Activated T-helper 17 cell treated with anti-CD3 and anti-CD28 coated beads, Interleukin-2, amount 50 U/mL, for 72 hours (primary cell): ENCODE data around the gene RPRML. TPM values are rescaled to one million over a fixed set of nuclear protein-coding genes. Genes with fewer than 3 reads are reported as not detected.
"Not testable (repeated sequence)": the region's sequence is repeated elsewhere in the genome, so short reads cannot be mapped to it uniquely, and the experiment has no call there.

Source experiments
- ATAC-seq: fragments of 150-1000 bp; cut with Tn5 transposase; replicated peaks from 2 replicates; pipeline ENCODE4 v1.10.0; 2021; ENCODE audit warnings: mild to moderate bottlenecking, moderate library complexity
- H3K27ac Mint-ChIP-seq: one replicate; pipeline ENCODE4 v1.8.0; 2022; ENCODE audit warnings: mixed read lengths
- H3K27me3 Mint-ChIP-seq: one replicate; pipeline ENCODE4 v1.8.0; 2022; ENCODE audit warnings: mixed read lengths
- H3K36me3 Mint-ChIP-seq: one replicate; pipeline ENCODE4 v1.8.0; 2022; ENCODE audit warnings: low read depth, mild to moderate bottlenecking, mixed read lengths
- H3K4me1 Mint-ChIP-seq: one replicate; pipeline ENCODE4 v1.8.0; 2022; ENCODE audit warnings: mixed read lengths
- H3K4me3 Mint-ChIP-seq: one replicate; pipeline ENCODE4 v1.8.0; 2022; ENCODE audit warnings: mild to moderate bottlenecking, mixed read lengths
- H3K9me3 Mint-ChIP-seq: one replicate; pipeline ENCODE4 v1.8.0; 2022; ENCODE audit warnings: mixed read lengths
- total RNA-seq, 2 donors: library from RNA; stranded (reverse); gene quantifications; one replicate each; pipeline ENCODE4 v1.2.3, GENCODE V29; 2022

RPRML gene
- total RNA-seq, 2 donors from 2014 or later = not detected

DNA sequence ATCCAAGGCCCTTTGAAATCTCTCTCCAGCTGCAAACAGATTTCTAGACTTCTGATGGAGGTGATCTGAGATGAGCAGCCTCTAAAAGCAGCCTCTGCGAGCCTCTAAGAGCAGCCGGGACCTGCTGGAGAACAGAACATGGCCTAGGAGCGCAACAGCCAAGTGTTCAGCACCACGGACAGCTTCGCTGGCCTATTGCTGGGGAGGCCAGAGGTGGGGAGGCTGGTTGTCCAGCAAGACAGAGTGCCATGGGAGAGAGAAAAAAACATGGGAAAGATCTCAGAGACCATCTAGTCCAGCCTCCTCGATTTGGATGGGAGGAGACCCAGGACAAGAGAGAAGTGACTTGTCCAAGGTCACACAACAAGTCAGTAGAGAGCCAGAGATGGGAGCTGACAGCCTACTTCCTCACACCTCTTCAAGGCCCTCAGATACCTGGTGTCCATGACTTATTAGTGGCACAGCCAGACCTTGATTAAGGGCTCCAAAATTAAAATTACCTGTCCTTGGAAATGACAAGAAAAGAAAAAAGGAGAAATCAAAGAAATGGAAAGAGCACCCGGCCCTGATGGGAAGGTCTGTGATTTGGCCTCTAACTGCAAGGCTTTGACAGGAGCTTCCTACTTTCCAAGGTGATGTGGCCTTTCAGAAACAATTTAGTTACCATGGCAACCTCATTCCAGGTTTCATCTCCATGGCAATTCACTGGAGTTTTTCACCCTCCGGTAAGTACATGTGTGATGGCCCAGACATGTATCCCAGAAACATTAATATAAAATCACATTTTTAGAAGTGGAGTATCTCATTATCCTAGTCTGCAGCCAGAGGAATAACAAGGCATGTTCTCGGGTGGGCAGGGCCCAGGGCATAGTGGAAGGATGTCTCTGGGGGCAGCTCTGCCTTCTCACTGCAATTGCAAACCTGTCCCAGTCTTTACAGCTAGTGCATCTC lies 14.5 kb downstream of the RPRML start:
- no peak for ATAC-seq
- Mint-ChIP-seq H3K27ac (no peak overlapping the region), H3K27me3 (peaks cover 4% of the 10 kb centered on the region), H3K4me1 (peaks cover 3% of the 10 kb centered on the region), H3K4me3 (no peak overlapping the region), H3K36me3 (peaks cover 13% of the 10 kb centered on the region), H3K9me3 (peaks cover 11% of the 10 kb centered on the region)

DNA sequence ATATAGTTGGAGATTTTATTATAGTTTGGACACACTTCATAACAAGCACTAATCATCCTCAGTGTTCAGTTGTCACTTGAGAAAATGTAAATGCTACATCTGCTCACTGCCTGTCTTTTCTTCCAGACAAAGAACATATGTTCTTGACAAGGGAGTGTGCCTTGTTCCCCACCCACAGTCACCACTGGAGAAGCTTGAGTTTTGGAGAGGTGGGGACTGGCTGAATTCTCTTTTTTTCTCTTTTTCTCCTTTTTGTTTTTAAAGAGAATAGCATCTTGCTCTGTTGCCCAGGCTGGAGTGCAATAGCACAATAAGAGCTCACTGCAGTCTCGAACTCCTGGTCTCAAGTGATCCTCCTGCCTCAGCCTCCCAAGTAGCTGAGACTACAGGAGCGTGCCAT lies 15.5 kb downstream of the RPRML start:
- Mint-ChIP-seq H3K9me3 (peaks cover 11% of the 10 kb centered on the region), H3K4me3 (no peak overlapping the region), H3K27me3 (peaks cover 4% of the 10 kb centered on the region), H3K27ac (no peak overlapping the region), H3K4me1 (peaks cover 3% of the 10 kb centered on the region), H3K36me3 (peaks cover 14% of the 10 kb centered on the region)
- ATAC-seq = no peak

DNA sequence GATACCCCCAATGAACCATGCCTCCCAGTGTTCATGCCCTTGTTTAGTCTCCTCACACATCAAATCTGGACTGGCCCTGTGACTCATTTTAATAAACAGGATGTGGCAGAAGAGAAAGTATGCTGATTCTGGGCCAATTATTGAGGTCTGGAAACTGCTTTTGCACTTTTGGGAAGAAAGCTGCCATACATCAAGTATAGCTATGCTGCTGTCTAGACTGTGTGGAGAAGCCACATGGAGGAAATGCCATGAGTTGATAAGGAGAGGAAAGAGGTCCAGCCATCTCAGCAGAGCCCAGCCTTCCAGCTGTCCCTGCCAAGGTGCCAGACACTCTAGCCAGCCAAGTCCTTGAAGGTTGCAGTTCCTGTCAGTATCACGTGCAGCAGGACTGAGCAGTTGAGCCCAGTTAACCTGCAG lies 16.7 kb downstream of the RPRML start:
- peaks cover 7% of the 10 kb centered on the region for H3K27me3 Mint-ChIP-seq
- H3K36me3 Mint-ChIP-seq = peaks cover 19% of the 10 kb centered on the region
- H3K27ac Mint-ChIP-seq = no peak overlapping the region
- H3K9me3 Mint-ChIP-seq = peaks cover 11% of the 10 kb centered on the region
- H3K4me3 Mint-ChIP-seq = no peak overlapping the region
- peak; percentile 70 for ATAC-seq
- peaks cover 8% of the 10 kb centered on the region for H3K4me1 Mint-ChIP-seq

DNA sequence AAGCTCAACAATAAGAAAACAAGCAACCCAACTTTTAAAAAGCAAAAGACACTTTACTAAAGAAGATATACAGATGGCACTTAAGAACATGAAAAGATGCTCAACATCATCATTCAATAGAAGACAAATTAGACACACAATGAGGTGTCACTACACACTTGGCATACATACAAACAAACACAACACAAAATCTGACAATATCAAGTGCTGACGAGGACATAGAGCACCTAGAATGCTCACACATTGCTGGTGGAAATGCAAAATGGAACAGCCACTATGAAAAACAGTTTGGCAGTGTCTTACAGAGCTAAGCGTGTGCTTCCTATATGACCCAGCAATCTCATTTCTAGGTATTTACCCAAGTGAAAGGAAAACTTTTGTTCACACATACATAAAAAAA lies 18.9 kb downstream of the RPRML start:
- Mint-ChIP-seq H3K27ac (no peak overlapping the region), H3K4me1 (peaks cover 5% of the 10 kb centered on the region), H3K9me3 (peaks cover 11% of the 10 kb centered on the region), H3K4me3 (no peak overlapping the region), H3K36me3 (peaks cover 21% of the 10 kb centered on the region), H3K27me3 (peaks cover 8% of the 10 kb centered on the region)
- ATAC-seq = no peak

DNA sequence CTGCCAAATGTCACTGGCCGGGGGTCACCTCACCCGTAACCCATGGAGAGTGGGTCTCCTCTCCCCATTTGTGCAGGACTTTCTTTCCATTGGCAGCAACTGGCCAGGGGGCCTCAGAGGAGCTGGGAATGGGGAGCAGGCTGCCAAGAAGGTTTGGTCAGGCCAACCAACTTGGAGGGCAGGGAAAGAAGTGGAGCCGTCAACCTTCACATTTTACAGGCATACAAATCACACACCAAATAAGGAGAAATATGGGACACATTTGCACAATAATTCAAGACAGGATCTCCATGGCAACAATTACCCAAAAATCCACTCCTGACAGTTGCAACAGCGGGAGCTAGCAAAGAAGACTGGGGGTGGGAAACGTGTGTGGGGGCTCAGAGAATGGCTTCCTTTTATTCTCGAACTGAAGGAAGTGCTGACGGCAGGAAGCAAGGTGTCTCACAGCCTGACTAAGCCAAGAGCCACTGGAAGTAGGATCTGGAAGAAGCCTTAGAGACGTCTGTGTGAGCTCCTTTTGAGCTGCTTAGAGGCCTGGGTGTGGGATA lies 20.9 kb downstream of the RPRML start:
- H3K36me3 Mint-ChIP-seq = peaks cover 21% of the 10 kb centered on the region
- H3K4me1 Mint-ChIP-seq = peaks cover 5% of the 10 kb centered on the region
- H3K4me3 Mint-ChIP-seq = no peak overlapping the region
- H3K27ac Mint-ChIP-seq = no peak overlapping the region
- H3K9me3 Mint-ChIP-seq = peaks cover 11% of the 10 kb centered on the region
- H3K27me3 Mint-ChIP-seq = peaks cover 8% of the 10 kb centered on the region
- ATAC-seq = no peak

DNA sequence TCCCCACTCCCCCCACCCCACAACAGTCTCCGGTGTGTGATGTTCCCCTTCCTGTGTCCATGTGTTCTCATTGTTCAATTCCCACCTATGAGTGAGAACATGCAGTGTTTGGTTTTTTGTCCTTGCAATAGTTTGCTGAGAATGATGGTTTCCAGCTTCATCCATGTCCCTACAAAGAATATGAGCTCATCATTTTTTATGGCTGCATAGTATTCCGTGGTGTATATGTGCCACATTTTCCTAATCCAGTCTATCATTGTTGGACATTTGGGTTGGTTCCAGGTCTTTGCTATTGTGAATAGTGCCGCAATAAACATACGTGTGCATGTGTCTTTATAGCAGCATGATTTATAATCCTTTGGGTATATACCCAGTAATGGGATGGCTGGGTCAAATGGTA lies 25.9 kb downstream of the RPRML start:
- H3K9me3 Mint-ChIP-seq, H3K4me3 Mint-ChIP-seq, ATAC-seq, H3K27ac Mint-ChIP-seq, H3K27me3 Mint-ChIP-seq, H3K4me1 Mint-ChIP-seq: not testable (repeated sequence)
- peaks cover 16% of the 10 kb centered on the region for H3K36me3 Mint-ChIP-seq

DNA sequence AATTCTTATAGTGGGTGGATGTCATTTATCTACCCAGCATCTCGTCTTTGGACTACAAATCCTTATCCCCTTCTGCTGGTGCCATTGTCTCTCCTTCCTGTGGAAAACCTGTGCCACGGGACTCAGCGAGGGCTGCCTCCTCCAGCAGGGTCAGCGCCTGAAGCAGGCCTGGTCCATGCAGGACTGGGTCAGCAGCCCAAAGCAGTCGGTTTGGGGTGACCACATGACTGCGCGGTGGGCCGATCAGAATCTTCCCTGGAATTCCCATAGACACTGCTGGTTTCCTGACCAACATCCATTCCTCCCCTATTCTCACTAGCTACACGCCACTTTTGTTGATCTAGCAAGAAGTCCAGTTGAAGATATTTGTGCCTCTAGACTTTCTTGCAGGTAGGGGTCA lies 26.9 kb downstream of the RPRML start:
- no peaks in the 10 kb centered on the region for H3K9me3 Mint-ChIP-seq
- peaks cover 9% of the 10 kb centered on the region for H3K36me3 Mint-ChIP-seq
- no peaks in the 10 kb centered on the region for H3K27me3 Mint-ChIP-seq

DNA sequence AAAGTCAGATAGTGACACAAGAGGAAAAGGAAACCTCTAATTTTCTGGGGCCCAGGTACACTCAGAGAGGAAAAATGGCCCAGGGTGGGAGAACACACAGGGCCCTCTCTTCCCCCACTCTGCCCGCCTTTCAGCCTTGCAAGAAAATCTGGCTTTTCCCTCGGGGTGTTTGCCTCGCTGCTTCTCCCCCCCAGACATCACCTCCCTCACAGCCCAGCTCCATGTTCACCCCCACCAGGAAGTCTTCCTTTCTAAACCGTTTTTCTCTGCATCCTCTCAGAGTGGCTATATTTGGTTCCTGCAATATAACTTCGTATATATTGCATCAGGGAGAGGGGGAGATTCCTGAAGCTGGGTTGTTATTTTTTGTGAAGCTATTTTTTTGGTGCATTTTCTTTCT lies 27.3 kb downstream of the RPRML start:
- H3K4me3 Mint-ChIP-seq = no peak overlapping the region
- no peak overlapping the region for H3K27ac Mint-ChIP-seq
- peaks cover 9% of the 10 kb centered on the region for H3K36me3 Mint-ChIP-seq
- no peaks in the 10 kb centered on the region for H3K9me3 Mint-ChIP-seq
- no peaks in the 10 kb centered on the region for H3K27me3 Mint-ChIP-seq
- no peak for ATAC-seq
- no peaks in the 10 kb centered on the region for H3K4me1 Mint-ChIP-seq

More for the DNA sequence above, 26.9 kb downstream of the RPRML start:
- Mint-ChIP-seq H3K27ac (no peak overlapping the region), H3K4me1 (no peaks in the 10 kb centered on the region), H3K4me3 (no peak overlapping the region)
- no peak for ATAC-seq

DNA sequence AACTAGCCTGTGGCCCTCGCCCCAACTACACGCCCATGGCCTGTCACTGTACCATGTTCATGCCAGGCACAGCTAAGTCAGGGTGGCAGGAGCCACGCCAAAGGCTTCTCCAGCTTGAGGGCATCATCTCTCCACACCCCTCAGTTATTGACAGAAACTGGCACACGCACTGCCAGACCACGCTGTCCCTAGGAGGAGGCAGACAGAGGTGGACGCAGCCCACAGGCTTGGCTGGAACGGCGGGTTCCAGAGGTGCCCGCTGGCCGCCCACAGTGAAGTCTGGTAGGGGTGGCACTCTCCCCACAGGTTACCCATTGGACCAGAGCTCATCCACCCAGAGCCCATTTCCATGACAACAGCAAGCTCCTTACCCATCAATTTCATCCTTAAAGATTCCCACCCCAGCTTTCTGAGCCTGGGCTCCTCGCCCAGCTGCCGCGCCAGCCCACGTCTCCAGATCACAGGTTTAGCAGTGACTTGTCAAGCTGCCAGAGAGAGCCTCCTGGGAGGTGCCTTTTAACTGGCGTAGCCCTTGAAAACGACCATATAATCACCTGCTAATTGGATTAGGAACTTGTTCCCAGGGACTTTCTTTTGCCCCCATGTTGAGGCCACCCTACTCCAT lies 27.9 kb downstream of the RPRML start:
- Mint-ChIP-seq H3K9me3 (no peaks in the 10 kb centered on the region), H3K27me3 (no peaks in the 10 kb centered on the region), H3K27ac (no peak overlapping the region), H3K4me3 (no peak overlapping the region), H3K4me1 (no peaks in the 10 kb centered on the region), H3K36me3 (peaks cover 9% of the 10 kb centered on the region)
- ATAC-seq = no peak

DNA sequence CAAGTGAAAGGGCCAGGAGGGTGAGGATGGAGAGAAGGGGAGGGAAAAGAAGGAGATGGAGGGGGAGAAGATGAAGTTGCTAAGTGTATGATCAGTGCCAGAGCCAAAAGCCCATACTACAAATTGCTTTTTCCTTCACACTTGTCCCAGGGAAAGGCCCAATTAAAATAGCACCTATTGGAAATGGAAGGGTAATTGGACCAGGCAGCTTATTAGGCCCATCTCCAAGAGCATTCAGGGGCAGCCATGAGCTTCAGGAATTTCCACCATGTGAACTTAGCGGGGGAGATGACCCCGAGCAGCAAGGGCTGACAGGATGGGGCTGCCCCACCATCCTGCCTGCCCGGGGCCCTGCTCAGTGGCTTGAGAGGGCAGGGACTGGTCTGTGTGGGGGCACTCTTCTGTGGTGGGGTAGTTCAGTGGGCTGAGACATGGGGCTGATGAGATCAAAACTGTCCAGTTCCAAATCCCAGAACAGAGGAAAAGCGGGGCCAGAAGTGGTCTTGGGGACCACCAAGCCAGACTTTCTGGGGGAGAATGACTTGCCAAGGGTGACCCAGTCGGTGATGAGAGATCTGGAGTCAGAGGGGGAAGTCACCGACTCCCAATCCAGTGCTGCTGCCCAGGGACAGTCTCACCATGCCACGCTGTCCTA lies 28.6 kb downstream of the RPRML start:
- no peak overlapping the region for H3K4me3 Mint-ChIP-seq
- no peaks in the 10 kb centered on the region for H3K9me3 Mint-ChIP-seq
- no peaks in the 10 kb centered on the region for H3K4me1 Mint-ChIP-seq
- no peaks in the 10 kb centered on the region for H3K27me3 Mint-ChIP-seq
- H3K27ac Mint-ChIP-seq = no peak overlapping the region
- peaks cover 3% of the 10 kb centered on the region for H3K36me3 Mint-ChIP-seq
- no peak for ATAC-seq

DNA sequence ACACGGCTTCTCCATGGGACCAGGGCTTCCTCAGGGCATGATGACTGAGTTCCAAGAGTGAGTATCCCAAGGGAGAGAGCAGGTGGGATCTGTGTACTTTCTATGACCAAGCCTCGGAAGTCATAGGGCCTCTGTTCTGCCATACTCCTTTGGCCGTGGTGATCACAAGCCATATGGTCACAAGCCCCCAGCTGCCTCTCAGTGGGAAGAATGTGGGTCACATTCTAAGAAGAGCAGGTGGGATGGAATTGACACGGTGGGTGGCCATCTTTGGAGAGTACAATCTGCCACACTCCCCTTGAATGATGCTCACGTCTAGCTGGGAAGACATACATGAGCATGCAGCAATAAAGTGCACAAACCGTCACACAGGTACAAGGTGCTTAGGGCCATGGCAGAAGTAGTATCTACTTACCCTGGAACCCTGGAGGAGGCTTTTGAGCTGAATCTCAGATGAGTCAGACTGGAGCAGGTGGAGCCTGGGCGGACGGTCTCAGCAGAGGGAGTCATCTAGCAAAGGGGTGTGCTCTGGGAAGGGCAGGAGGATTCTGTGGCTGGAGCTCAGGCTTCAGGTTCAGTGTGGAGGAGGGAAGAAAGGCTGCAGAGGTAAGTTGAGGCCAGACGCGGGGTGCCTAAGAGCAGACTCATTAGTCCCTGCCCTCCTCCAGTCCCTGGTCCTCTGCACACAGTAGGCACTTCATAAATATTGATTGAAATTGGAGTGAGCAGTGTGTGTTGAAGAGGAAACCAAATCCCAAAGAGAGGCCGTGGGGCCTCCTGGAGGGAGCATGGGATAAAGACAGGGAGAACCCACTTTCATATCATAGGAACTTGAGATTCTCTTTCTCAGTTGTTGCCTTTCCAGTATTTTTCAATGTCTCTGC lies 29.5 kb downstream of the RPRML start:
- Mint-ChIP-seq H3K27ac (no peak overlapping the region), H3K27me3 (no peaks in the 10 kb centered on the region), H3K36me3 (no peaks in the 10 kb centered on the region), H3K4me3 (no peak overlapping the region), H3K4me1 (no peaks in the 10 kb centered on the region), H3K9me3 (no peaks in the 10 kb centered on the region)
- ATAC-seq = no peak

DNA sequence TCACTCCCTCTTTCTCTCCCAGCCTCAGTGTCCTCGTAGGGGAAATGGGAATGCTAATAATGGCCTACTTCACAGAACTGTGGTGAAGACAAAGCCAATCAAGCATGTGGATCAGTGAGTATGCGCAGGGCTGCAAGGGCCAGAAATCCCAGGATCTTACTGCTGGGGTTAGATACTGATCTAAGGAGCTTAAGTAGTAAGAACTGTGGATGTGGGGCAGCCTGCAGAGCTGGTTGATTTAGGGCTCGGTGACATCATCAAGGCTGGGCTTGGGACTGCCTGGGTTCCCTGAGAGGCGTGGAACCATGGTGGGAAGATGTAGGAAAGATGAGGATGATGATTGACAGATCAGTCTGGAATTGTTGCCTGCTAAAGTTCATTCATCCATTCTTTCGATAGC lies 30.5 kb downstream of the RPRML start:
- no peak overlapping the region for H3K27ac Mint-ChIP-seq
- H3K9me3 Mint-ChIP-seq = no peaks in the 10 kb centered on the region
- no peaks in the 10 kb centered on the region for H3K36me3 Mint-ChIP-seq
- H3K4me1 Mint-ChIP-seq = peaks cover 5% of the 10 kb centered on the region
- no peak for ATAC-seq
- no peaks in the 10 kb centered on the region for H3K27me3 Mint-ChIP-seq
- H3K4me3 Mint-ChIP-seq = no peak overlapping the region

DNA sequence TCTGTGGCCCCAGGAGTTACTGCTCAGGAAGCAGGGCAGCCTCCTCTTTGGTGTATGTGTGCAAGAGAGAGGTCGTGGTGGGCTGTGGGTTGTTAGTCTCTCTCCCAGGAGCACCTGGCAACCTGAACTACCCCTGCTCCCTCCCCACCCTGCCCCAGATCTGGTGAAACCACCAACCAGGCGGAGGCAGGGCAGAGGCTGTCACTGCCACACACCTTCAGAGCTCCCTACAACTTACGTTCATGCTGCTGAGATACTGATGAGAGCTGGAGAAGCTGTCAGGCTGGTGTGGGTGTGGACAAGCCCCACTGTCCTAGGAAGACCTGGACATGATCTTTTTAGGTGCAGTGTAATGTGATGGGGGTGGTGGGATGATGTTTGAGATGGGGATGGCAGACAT lies 31.8 kb downstream of the RPRML start:
- Mint-ChIP-seq H3K9me3 (no peaks in the 10 kb centered on the region), H3K27ac (no peak overlapping the region), H3K4me3 (no peak overlapping the region), H3K36me3 (peaks cover 3% of the 10 kb centered on the region), H3K4me1 (peaks cover 8% of the 10 kb centered on the region), H3K27me3 (no peaks in the 10 kb centered on the region)
- no peak for ATAC-seq

DNA sequence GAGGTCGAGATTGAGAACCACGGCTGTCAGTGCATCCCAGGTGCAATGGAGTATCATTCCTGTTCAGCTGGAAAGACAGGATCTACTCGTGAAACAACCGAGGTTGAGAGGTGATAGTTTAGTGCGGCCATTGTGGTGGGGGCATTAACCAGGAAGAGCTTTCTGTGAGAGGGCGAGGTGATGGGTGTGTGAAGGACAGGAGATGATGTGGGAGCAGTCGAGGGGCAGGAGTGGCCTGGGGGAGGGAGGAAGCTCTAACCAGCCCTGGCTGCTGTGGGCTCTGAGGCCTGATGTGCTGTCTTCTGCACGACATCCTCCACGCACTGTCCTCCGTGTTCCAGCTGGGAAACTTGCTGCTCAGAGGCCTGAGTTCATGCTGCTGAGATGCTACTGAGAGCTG lies 34.1 kb downstream of the RPRML start:
- Mint-ChIP-seq H3K27me3 (no peaks in the 10 kb centered on the region), H3K36me3 (peaks cover 22% of the 10 kb centered on the region), H3K4me3 (no peak overlapping the region), H3K27ac (peak overlapping the region; percentile 58), H3K4me1 (peaks cover 8% of the 10 kb centered on the region), H3K9me3 (no peaks in the 10 kb centered on the region)
- ATAC-seq = no peak
